SW 1271 (cell line): ENCODE data around the gene TOR1B.

Source experiments
- DNase-seq, 2 experiments: peaks; one replicate each; lab custom pipeline; 2025; lab: John Stamatoyannopoulos, UW

TOR1B gene

GRCh38 chr9:129845373-129845772, 42.4 kb downstream of the TOR1B start:
- no peak for DNase-seq

GRCh38 chr9:129848712-129849441, 45.9 kb downstream of the TOR1B start:
- no peak for DNase-seq

- DNase-seq = no peak
These were observed 46.9 kb downstream of the TOR1B start for GRCh38 chr9:129849901-129850300.

GRCh38 chr9:129850821-129851550, 48.0 kb downstream of the TOR1B start:
- DNase-seq = no peak

GRCh38 chr9:129851821-129852220, 48.8 kb downstream of the TOR1B start:
- no peak for DNase-seq

GRCh38 chr9:129852579-129852978, 49.6 kb downstream of the TOR1B start:
- DNase-seq = no peak

GRCh38 chr9:129853614-129854013, 50.6 kb downstream of the TOR1B start:
- DNase-seq = no peak

- DNase-seq = no peak
These were observed 51.7 kb downstream of the TOR1B start for GRCh38 chr9:129854588-129855110.

- DNase-seq = no peak
These were observed 54.2 kb downstream of the TOR1B start for GRCh38 chr9:129857207-129857606.

GRCh38 chr9:129858167-129858962, 55.4 kb downstream of the TOR1B start:
- no peak for DNase-seq
